GM21390 (cell line): ENCODE data around the gene RPL28.

ENCODE experiments used
- ATAC-seq: cut with Tn5 transposase; IDR thresholded peaks from one replicate; pipeline ENCODE4 v1.9.1; 2021; ENCODE audit not compliant: unreplicated experiment

RPL28 gene

DNA sequence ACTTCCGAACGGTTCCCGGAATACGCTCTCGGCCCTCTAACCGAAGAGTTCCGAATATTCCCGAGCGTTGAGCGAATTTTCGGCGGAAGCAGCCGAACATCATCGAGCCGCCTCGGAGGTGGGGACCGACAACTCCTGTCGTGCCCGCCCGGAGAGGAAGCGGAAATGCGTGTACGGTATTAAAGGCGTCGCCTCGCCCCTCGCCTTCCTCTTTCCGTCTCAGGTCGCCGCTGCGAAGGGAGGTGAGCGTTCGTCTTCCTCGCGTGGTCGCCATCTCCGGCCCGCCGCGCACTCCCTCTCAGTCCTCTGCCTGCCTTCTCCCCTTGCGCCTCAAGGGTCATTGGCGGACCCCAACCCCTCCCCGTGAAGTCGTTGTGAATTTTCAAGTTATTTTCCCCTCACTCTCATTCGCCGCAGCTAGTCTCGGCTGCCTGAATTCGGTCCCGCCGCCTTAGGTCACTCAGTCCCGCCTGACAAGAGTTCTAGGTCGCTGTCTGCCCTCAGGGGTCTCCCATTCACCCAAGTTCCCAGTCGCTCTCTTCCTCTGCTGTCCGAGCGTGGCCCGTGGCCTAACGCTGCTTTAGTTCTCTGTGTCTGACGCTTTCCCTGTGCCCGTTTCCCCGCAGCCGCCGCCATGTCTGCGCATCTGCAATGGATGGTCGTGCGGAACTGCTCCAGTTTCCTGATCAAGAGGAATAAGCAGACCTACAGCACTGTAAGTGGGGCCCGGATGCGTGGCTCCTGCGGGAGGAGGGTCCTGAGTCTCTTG lies at the start of gene RPL28:
Gene RPL28 (plus strand): TSS at position 209 of the 769 bp plus-strand sequence. CDS start 426 bp downstream, at position 635.
- ATAC-seq, result peak; percentile 55

DNA sequence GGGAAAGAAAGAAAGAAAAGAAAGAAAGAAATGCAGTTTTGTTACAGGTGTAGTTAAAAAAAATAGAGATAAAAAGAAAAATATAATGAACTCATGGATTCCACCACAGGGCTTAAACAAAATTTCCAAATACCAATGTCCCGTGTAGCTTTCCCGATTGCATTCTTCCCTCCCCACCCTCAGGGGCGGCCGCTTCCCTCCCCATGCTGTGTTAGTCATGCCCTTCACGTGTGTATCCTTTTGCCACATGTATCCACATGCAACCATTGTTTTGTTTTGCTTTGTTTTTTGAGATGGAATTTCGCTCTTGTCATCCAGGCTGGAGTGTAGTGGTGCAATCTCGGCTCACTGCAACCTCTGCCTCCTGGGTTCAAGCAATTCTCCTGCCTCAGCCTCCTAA lies 49.6 kb upstream of the RPL28 start:
- no peak for ATAC-seq

DNA sequence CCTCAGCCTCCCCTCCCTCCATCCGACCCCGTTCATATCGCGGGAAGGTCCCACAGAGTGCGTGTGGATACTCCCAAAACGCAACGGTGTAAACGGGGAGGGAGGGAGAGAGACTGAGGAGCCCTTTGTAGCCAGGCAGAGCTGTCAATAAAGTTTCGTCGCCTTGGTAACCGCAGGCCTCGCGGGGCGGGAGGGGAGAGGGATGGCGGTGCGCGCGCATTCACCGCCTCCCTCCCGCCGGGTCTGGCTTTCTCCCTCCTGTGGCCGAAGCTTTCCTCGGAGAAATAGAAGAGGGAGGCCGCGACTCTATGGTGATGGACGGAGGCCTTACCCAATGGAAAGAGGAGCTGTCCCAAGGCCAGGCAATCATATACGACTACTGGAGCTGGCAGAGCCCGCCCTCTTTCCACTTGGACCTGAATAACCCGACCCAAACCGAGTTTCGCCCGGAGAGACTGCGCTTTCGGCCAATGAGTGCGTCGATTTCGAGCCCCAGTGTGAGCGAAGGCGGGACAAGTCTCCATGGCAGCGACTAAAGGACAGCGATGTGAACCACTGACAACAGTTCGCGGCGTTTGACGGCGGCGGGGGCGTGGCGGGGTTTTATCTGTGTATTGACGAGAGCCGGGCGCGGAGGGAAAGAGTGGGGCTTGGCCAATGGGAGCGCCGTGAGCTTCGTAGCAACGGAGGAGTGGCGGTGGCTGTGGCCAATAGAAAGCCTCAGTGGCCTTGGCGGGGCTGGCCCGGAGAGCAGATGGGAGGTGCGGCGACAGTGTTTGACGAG lies 46.4 kb upstream of the RPL28 start, which contains the start of gene KMT5C:
Gene KMT5C (plus strand): TSS at position 772 of the 784 bp plus-strand sequence. CDS start 2,061 bp downstream, outside the sequence.
- ATAC-seq, result peak; percentile 74

DNA sequence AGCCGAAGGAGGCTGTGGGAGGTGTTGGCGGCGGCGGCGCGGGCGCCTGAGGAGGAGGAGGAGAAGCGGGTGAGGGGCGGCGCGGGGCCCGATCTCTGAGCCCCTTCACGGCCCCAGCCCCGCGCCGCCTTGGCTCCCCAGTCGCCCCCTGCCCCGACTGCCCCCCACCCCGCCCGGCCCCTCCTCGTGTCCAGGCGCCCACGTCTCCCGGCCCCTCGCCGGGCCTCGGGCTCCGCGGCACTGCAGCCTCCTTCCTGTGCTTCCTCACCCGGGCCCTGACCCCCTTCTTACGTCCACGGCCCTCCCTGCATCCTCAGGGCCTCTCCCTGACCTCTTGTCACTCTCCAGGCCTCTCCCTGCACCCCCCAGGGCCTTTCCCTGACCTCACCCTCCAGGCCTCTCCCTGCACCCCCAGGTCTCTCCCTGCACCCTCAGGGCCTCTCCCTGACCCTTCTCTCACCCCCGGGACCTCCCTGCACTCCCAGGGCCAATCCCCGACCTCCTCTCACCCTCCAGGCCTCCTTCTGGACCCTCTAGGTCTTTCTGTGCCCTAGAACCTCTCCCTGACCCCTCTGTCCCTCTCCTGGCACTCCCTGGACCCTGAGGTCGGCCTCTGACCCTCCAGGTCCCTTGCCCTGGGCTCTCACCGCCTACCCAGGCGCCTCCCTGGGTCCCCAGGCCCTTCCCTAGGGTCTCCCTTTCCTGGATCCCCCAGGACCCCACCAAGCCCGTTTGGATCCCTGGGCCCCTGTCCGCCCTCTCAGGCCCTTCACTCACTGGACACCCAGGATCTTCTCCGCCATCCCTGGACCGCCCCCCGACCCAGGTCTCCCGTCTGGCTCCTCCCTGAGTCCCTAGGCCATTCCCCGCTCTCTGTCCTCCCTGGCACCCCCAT lies 45.6 kb upstream of the RPL28 start:
- no peak for ATAC-seq

DNA sequence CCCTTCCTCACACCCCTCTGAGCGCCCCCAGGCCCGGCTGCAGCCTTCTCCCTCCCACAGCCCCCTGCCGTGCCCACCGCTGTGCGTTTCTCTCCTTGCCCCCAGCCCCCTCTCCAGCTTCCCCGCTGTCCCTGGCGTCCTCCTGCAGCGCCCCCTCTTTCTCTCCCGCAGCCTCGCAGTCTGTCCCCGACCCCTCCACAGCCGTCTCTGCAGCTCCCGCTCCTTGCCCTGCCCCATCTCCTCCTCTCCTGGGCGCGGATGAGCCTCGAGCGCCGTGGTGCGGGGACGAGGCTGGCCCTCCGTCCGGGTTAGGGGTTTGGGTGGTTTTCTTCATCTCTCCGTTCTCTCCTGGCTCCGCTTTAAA lies 45.0 kb upstream of the RPL28 start:
- ATAC-seq, result no peak

DNA sequence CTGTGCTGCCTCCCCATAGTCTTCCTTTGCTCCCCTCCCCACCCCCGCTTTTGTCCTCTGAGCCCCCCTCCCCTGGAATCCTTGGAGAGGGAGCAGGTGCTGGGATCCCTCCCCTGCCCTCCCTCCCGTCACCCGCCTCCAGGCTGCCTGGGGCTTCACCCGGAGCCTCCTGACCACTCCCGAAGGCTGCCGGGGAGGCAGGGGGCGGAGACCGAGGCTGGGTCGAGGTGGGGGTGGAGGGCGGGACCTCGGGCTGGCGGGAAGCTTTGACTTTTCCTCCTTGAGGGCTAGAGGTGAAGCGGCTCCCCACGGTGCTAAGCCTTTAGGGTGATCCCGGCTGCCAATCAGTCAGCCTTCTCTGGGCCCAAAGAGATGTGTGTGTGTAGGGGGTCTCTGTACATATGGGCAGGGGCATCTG lies 44.6 kb upstream of the RPL28 start:
- no peak for ATAC-seq

DNA sequence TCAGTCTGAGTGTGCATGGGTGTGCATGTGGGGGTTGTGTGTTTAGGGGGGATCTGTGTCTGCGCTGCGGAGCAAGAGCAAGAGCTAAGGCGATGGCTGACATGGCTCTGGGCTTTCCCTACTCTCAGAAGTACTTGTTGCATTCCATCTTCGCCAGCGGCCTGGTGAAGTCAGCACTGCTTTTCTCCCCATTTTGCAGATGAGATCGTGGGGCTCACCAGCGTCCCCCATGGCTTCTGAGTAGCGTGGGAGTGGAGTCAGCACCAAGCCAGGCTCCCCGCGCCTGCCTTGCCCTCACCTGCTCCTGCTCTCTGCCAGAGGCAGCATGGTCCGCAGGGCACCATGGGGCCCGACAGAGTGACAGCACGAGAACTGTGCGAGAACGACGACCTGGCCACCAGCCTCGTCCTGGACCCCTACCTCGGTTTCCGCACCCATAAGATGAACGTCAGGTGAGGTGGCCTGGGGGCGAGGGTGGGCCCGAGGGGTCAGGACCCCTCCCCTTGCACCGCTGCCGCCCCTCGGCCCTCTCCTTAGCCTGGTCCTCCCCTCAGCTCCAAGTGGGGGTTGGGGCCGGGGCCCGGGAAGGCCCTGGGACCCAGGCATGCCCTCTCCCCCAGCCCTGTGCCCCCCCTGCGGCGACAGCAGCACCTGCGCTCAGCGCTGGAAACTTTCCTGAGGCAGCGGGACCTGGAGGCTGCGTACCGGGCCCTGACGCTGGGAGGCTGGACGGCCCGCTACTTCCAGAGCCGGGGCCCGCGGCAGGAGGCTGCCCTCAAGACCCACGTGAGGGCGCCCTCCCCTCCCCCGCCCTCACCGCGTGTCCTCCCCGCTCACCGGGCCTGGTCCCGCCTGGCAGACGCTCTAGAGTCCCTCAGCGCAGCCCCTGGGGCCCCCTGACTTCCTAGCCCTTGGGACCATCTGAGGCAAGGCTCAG lies 43.9 kb upstream of the RPL28 start:
- ATAC-seq, result no peak

DNA sequence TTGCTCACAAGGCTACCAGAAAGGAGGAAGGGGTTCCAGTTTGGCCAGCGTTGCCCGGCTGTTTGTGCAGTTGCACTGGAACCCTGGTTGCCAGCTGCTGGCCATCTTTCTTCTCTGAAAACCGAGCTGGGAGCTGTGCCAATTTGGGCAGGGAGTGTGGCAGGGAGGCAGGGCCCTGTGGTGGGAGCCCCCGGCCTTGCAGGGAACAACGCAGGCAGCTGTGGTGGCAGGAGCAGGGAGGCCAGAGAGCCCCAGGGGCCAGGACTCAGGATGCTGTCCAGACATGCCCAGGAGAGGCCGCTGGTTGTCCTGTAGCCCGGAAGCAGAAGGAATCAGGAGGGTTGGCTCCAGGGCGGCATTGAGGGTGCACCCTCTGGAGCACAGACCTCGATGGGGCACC lies 41.3 kb upstream of the RPL28 start:
- no peak for ATAC-seq

DNA sequence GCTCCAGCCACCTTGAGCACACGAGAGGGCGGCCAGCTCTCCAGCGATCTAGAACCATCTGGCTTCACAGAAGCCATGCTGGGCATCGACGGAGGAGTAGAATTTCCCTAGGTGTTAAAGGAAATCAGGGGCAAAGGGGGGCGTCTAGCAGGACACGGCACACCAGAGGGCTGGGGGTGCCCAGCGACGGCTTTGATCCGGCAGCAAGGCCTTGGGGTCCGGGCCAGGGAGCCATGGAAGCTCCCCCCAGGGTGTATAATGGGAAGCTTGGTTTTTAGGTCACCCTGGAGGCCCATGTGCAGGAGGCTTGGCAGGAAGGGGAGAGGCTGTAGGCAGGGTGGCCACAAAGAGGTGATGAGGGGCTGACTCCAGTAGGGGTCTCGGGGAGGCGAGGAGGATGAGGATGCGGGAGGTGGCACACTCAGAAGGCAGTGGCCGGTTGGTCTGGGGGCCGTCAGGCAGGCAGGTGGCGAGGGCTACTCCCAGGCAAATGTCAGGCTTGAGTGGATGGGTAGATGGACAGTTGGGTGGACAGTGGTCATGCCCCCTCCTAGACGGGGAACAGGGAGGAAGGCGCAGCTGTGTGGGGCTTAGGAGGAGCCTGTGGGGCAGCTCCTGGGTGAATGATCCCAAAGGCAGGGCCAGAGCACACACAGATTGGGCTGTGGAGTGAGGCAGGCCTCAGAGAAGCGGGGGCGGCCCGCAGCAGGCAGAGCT lies 40.5 kb upstream of the RPL28 start:
- ATAC-seq, result no peak

DNA sequence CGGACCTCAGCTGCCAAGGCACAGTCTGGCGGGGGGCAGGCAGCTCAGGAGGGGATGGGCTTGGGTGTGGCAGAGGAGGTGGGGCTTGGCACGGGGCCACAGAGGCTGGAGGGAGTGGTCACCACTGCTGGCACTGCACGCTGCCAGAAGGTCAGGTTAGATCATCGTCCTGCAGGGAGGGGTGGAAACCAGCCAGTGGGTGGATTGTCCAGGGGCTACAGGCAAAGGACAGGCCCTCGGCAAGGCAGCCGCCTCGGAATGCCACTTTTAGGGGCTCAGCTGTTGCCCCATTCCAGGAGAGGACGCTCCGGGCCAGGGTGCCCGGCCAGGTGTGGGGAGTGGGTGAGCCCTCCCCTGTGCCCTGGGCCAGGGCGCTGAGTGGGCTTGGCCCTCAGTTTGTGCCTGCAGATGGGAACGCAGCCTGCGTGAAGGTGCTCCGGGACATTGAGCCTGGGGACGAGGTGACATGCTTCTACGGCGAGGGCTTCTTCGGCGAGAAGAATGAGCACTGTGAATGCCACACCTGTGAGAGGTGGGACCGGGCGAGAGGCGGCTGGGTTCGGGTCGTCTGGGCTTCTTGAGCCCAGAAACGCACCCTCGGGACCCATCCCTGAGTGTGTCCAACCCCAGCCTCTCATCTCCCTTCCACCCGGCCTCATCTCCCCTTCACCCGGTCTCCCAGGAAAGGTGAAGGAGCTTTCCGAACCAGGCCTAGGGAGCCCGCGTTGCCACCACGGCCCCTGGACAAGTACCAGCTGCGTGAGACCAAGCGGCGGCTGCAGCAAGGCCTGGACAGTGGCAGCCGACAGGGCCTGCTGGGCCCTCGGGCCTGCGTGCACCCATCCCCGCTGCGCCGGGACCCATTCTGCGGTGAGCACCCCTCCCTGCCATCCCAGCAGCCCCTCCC lies 39.7 kb upstream of the RPL28 start:
- ATAC-seq, result no peak

DNA sequence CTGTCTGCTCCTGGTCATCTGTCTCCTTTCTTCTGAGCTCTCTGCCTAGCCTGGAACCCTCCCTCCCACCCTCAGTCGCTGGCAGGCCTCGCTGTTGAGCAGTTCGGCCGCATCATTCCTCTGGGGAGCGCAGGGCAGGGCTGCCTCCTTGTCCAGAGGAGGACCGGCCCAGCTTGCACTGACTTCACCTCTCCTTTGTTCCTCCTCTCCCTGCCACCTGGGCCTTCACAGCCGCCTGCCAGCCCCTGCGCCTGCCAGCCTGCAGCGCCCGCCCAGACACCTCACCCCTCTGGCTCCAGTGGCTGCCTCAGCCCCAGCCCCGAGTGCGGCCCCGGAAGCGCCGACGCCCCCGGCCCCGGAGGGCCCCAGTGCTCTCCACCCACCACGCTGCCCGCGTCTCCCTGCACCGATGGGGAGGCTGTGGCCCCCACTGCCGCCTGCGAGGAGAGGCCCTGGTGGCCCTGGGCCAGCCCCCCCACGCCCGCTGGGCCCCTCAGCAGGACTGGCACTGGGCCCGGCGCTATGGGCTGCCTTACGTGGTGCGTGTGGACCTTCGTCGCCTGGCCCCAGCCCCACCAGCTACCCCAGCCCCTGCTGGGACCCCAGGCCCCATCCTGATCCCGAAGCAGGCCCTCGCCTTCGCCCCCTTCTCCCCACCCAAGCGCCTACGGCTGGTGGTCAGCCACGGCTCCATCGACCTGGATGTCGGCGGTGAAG lies 38.8 kb upstream of the RPL28 start:
- ATAC-seq, result no peak

DNA sequence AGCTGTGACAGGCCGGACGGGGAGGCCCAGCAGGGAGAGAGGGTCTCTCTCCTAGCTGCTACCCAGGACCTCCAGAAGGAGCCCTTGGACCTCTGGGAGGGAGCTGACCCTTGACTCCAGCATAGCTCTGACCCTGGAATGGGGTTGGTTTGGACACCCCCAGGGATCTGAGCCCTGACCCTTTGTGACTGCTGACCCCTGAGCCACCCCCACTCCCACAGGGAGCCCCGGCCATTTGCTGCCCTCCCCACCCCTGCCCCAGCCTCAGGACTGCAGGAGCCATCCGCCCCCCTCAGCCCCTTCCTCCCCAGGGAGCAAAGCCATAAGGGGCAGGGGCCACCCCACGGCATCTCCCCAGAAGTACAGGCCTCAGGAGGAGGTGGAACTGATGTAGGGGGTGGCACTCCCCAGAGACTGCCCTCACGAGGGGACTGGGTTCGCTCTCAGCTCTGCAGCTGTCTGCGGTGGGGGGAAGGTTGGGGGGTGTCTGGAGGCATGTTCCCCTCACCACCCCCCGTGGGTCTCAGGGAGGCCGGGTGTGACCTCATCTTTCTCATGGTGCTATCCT lies 38.2 kb upstream of the RPL28 start:
- no peak for ATAC-seq

DNA sequence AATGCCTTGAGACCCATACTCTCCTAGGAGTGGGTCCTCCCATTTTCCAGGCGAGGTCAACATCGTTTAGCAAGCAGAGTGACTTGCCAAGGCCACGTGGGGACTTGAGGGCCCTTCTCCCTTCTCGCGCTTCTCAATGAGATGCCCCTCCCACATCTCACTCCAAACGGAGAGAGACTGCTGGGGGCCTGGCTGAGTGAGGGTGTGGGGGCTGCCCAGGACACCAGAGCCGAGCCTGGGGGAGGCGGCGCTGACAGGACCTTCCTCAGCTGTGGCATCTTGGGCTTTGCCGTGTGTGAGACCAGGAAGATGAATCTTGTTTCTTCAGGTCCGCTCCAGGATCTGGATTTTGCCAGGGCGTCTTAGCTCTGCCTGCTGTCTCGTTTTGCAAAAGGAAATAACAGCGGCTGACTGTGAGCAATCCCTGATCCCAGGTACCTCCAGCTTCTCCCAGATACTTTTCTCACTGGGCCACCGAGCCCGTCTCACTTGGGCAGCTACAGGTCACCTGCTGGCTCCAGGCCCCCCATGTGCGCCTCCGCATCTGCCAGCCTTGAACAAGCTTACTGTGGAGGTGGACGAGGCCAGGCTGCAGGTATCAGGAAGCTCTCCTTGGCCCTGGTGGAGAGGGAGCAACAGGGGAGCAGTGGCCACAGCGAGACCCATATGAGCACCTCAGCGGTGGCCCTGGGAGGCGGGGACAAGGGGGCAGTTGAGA lies 37.3 kb upstream of the RPL28 start:
- no peak for ATAC-seq

DNA sequence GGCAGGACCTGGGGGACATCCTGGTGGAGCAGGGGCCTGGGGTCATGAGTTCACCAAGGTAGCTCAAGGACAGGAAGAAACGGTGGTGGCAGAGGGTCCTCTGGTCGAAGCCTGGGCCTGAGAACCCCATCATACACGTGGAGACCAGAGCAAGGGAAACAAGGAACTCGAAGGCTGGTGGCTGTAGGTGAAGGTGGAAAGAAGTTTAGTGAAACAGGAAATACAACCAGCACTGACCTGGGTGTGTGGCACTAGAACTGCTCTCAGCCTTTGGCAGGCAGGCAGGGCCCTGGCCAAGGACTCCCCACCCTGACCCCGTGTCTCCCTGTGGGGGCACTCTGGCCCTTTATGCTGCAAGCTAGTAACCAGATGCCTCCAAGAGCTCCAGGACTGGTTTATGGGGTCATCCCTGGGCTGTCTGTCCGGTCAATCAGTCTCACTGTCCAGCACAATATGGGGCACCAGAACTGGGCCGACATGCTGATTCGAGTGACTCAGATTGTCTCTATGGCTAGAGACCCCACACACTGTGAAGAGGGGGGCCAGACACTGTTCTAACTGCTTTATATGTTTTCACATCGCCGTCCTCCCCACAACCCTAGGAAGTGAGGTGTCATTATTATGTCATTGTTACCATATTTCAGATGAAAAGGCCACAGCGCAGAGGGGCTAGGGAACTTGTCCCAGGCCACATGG lies 35.0 kb upstream of the RPL28 start:
- ATAC-seq, result no peak

DNA sequence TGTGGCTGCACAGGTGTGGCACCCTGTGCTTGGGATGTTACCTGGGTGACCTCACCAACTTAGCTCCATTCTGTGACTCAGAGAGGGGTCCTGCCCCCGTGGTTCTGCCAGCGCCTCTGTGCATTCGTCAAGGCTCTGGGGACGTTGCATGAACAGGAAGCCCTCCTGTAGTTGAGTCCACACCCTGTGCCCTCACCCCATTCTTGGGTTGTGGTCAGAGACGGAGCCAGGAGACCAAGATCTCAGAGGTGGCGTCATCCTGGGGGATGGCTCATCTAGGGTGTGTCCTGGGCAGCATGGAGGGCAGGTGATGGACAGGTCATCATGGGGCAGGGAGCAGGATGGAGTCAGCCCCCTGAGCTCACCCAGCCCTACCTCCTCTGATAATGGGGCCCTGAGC lies 33.7 kb upstream of the RPL28 start:
- no peak for ATAC-seq

DNA sequence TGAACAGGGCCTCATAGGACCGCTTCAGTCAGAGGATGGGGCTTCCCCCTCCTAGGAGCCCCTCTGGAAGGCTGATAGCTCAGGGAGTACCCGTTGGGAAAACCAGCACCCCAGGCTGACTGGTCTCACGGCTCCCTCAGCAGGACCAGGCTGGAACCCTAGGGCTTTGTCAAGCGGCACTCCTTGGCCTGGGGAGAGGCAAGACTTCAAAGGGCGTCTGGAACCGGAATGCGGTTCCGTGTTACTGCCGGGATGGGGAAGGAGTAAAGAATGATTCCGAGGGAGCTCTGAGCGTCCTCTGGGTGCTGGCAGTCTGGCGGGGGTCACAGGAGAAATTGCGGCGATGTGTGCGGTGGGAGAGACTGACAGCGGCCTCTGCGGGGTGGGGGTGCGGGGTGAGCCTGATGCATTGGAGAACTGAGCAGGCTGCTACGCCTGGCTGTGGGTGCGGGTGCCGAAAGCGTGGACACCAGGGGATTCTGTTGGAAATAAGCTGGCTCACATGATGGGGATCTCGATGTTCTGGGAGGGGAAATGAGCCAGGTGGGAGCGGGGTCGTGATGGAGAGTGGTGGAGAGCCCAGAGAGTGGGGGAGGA lies 33.1 kb upstream of the RPL28 start:
- ATAC-seq, result no peak
